GM12878 (cell line): Measurements from ENCODE around the gene PREX1. TPM values are rescaled to one million over a fixed set of nuclear protein-coding genes. Genes with fewer than 3 reads are reported as not detected.
A peak's percentile ranks its signal among the peaks of the same experiment; 100 is the strongest.

Source experiments
- CBFB ChIP-seq: IDR thresholded peaks from 2 replicates; pipeline ENCODE4 v1.6.1; 2016; ENCODE audit warnings: antibody characterized with exemption, low read depth
- ESRRA ChIP-seq: IDR thresholded peaks from 2 replicates; pipeline ENCODE4 v1.6.1; 2012; ENCODE audit warnings: mild to moderate bottlenecking, low read length, improper control_type of control experiment
- HCFC1 ChIP-seq: fragments of 150-350 bp; IDR thresholded peaks from 2 replicates; pipeline ENCODE4 v1.6.1; 2014; ENCODE audit warnings: low read length
- KAT2A ChIP-seq: conservative IDR thresholded peaks from 2 replicates; pipeline ENCODE4 v1.6.1; 2011; ENCODE audit warnings: low read depth, low read length; ENCODE audit not compliant: control insufficient read depth
- MTA3 ChIP-seq: IDR thresholded peaks from 2 replicates; pipeline ENCODE4 v1.6.1; 2012; ENCODE audit warnings: low read length, inconsistent platforms, borderline replicate concordance
- MYC ChIP-seq: IDR thresholded peaks from 2 replicates; pipeline ENCODE4 v1.6.1; 2011; ENCODE audit warnings: mild to moderate bottlenecking, low read length, moderate library complexity, inconsistent platforms; ENCODE audit not compliant: insufficient read depth, insufficient replicate concordance, insufficient read length, severe bottlenecking
- NFXL1 ChIP-seq: fragments of 450-650 bp; IDR thresholded peaks from 2 replicates; pipeline ENCODE4 v1.6.1; 2017; ENCODE audit warnings: antibody characterized with exemption, mild to moderate bottlenecking, borderline replicate concordance
- NR2C2 ChIP-seq: IDR thresholded peaks from 2 replicates; pipeline ENCODE4 v1.6.1; 2011; ENCODE audit warnings: borderline replicate concordance, low read depth; ENCODE audit not compliant: control insufficient read depth, insufficient read length
- PML ChIP-seq: IDR thresholded peaks from 2 replicates; pipeline ENCODE4 v1.6.1; 2012; ENCODE audit warnings: low read length, inconsistent platforms
- RAD21 ChIP-seq: IDR thresholded peaks from 2 replicates; pipeline ENCODE4 v1.6.1; 2011; ENCODE audit warnings: mild to moderate bottlenecking, low read depth, low read length, moderate library complexity; ENCODE audit not compliant: insufficient read depth
- RBBP5 ChIP-seq: fragments of 200-600 bp; sonication (generic); conservative IDR thresholded peaks from 2 replicates; pipeline ENCODE4 v1.6.1; 2016
- SMC3 ChIP-seq: IDR thresholded peaks from 2 replicates; pipeline ENCODE4 v1.6.1; 2011; ENCODE audit warnings: low read length, improper control_type of control experiment, borderline replicate concordance
- TAF1 ChIP-seq: IDR thresholded peaks from 2 replicates; pipeline ENCODE4 v1.6.1; 2011; ENCODE audit warnings: mild to moderate bottlenecking, low read depth, low read length, borderline replicate concordance
- ZNF217 ChIP-seq: fragments of 450-650 bp; IDR thresholded peaks from 2 replicates; pipeline ENCODE4 v1.6.1; 2017; ENCODE audit warnings: antibody characterized with exemption, mild to moderate bottlenecking
- polyA plus RNA-seq, 11 experiments: library from polyadenylated mRNA; depleted of rRNA in 4 of 11; unstranded in 6 of 11; stranded (reverse) in 5 of 11; fragments of >200 nt; fragmentation: Nextera tagmentation in 4 of 11; fragmentation: Illumina TruSeq in 1 of 11; extraction: Ambion mirVana in 4 of 11; extraction: Trizol in 1 of 11; gene quantifications; 1 replicate in 1 of 11; 2 replicates in 10 of 11; pipeline versions ENCODE4 v1.2.1 to v1.2.3, GENCODE V29; 2011 to 2016; ENCODE audit warnings: inconsistent platforms in 2 of 11, missing spikeins in 2 of 11, low read depth in 1 of 11
- total RNA-seq, 4 experiments: library from RNA; depleted of rRNA in 3 of 4; stranded (reverse); fragments of >200 nt in 3 of 4; fragmentation: Illumina TruSeq in 1 of 4; extraction: Trizol in 1 of 4; gene quantifications; 2 replicates each; pipeline versions ENCODE4 v1.2.1 to v1.2.3, GENCODE V29; 2013 to 2021
- TF ChIP-seq, protein P1 (sequence below): fragments of 450-650 bp; IDR thresholded peaks from 2 replicates; pipeline ENCODE4 v1.6.1; 2016; ENCODE audit warnings: mild to moderate bottlenecking
- TF ChIP-seq, protein P2 (sequence below): fragments of 450-650 bp; IDR thresholded peaks from 2 replicates; pipeline ENCODE4 v1.6.1; 2018; ENCODE audit warnings: mild to moderate bottlenecking, low read depth, moderate library complexity; ENCODE audit not compliant: partially characterized antibody
- TF ChIP-seq, protein P3 (sequence below): fragments of 450-650 bp; IDR thresholded peaks from 2 replicates; pipeline ENCODE4 v1.6.1; 2017; ENCODE audit warnings: mild to moderate bottlenecking, moderate library complexity
- TF ChIP-seq, protein P4 (sequence below): IDR thresholded peaks from 2 replicates; pipeline ENCODE4 v1.6.1; 2012; ENCODE audit warnings: low read depth, low read length, improper control_type of control experiment
- TF ChIP-seq, protein P5 (sequence below): IDR thresholded peaks from 2 replicates; pipeline ENCODE4 v1.6.1; 2012; ENCODE audit warnings: low read depth, low read length, improper control_type of control experiment

The PREX1 gene
- total and polyA plus RNA-seq, 10 of the 15 experiments (the other 5 are each of a cell fraction or from before 2014, with no cell fraction given), result 2.6 to 114 (median 38.9) TPM

DNA sequence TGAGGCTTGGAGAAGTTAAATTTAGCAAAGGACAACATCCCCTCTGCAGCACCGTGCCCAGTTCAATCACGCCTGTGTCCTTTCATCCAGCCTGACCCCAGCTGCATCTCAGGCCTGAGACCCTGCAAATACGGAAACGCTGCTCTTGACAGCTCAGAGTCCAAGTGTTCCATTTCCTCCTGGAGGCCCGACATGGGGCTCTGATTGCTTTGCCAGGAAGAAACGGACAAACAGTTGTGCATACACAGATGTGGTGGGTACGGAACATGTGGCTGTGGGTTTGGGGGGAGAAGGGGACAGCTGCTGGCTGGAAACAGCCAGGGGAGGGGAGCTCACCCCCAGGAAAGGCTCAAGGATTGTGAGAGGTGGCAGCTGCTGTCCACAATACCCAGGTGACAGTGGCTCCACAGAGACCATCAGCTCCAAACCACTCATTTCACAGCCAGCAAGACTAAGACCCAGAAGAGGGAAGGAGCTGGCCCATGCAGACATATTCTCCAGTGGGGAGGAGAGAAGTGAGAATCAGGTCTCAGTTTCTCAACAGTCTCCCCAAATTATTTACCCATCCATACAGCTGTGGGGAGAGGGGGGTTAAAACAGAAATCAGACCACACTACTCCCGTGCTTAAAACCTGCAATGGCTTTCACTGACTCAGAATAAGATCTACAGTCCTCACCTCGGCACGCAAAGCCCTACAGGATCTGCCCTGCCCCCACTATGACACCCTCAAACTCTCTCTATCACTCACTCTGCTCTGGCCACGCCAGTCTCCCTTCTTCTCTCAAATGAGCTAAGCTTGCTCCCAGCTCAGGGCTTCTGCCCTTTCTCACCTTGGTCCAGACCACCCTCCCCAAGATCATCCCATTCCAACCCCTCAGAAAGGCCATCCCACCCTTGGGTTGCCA is 89.1 kb downstream of the PREX1 start (continued):
- TF ChIP-seq HCFC1 (no peak), RAD21 (peak; percentile 17; the same call in 1 of the 2 replicates), ZNF217 (no peak; the same call in 1 of the 2 replicates), SMC3 (0 out of 2 replicates have a peak, but pooled peaks have one; percentile 6), NFXL1 (no peak), CBFB (peak; percentile 92), PML (peak; percentile 98), MTA3 (peak; percentile 99; the same call in 1 of the 2 replicates), ESRRA (no peak), KAT2A (no peak), TAF1 (peak; percentile 68; the same call in 1 of the 2 replicates), RBBP5 (no peak), NR2C2 (no peak), MYC (peak; percentile 73)
- TF ChIP-seq, protein P1, sequence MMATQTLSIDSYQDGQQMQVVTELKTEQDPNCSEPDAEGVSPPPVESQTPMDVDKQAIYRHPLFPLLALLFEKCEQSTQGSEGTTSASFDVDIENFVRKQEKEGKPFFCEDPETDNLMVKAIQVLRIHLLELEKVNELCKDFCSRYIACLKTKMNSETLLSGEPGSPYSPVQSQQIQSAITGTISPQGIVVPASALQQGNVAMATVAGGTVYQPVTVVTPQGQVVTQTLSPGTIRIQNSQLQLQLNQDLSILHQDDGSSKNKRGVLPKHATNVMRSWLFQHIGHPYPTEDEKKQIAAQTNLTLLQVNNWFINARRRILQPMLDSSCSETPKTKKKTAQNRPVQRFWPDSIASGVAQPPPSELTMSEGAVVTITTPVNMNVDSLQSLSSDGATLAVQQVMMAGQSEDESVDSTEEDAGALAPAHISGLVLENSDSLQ, result peak; percentile 88
- TF ChIP-seq, protein P2, sequence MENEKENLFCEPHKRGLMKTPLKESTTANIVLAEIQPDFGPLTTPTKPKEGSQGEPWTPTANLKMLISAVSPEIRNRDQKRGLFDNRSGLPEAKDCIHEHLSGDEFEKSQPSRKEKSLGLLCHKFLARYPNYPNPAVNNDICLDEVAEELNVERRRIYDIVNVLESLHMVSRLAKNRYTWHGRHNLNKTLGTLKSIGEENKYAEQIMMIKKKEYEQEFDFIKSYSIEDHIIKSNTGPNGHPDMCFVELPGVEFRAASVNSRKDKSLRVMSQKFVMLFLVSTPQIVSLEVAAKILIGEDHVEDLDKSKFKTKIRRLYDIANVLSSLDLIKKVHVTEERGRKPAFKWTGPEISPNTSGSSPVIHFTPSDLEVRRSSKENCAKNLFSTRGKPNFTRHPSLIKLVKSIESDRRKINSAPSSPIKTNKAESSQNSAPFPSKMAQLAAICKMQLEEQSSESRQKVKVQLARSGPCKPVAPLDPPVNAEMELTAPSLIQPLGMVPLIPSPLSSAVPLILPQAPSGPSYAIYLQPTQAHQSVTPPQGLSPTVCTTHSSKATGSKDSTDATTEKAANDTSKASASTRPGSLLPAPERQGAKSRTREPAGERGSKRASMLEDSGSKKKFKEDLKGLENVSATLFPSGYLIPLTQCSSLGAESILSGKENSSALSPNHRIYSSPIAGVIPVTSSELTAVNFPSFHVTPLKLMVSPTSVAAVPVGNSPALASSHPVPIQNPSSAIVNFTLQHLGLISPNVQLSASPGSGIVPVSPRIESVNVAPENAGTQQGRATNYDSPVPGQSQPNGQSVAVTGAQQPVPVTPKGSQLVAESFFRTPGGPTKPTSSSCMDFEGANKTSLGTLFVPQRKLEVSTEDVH, result no peak
- TF ChIP-seq, protein P3, sequence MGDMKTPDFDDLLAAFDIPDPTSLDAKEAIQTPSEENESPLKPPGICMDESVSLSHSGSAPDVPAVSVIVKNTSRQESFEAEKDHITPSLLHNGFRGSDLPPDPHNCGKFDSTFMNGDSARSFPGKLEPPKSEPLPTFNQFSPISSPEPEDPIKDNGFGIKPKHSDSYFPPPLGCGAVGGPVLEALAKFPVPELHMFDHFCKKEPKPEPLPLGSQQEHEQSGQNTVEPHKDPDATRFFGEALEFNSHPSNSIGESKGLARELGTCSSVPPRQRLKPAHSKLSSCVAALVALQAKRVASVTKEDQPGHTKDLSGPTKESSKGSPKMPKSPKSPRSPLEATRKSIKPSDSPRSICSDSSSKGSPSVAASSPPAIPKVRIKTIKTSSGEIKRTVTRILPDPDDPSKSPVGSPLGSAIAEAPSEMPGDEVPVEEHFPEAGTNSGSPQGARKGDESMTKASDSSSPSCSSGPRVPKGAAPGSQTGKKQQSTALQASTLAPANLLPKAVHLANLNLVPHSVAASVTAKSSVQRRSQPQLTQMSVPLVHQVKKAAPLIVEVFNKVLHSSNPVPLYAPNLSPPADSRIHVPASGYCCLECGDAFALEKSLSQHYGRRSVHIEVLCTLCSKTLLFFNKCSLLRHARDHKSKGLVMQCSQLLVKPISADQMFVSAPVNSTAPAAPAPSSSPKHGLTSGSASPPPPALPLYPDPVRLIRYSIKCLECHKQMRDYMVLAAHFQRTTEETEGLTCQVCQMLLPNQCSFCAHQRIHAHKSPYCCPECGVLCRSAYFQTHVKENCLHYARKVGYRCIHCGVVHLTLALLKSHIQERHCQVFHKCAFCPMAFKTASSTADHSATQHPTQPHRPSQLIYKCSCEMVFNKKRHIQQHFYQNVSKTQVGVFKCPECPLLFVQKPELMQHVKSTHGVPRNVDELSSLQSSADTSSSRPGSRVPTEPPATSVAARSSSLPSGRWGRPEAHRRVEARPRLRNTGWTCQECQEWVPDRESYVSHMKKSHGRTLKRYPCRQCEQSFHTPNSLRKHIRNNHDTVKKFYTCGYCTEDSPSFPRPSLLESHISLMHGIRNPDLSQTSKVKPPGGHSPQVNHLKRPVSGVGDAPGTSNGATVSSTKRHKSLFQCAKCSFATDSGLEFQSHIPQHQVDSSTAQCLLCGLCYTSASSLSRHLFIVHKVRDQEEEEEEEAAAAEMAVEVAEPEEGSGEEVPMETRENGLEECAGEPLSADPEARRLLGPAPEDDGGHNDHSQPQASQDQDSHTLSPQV, result no peak
- TF ChIP-seq, protein P4, sequence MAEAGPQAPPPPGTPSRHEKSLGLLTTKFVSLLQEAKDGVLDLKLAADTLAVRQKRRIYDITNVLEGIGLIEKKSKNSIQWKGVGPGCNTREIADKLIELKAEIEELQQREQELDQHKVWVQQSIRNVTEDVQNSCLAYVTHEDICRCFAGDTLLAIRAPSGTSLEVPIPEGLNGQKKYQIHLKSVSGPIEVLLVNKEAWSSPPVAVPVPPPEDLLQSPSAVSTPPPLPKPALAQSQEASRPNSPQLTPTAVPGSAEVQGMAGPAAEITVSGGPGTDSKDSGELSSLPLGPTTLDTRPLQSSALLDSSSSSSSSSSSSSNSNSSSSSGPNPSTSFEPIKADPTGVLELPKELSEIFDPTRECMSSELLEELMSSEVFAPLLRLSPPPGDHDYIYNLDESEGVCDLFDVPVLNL, result no peak
- TF ChIP-seq, protein P5, sequence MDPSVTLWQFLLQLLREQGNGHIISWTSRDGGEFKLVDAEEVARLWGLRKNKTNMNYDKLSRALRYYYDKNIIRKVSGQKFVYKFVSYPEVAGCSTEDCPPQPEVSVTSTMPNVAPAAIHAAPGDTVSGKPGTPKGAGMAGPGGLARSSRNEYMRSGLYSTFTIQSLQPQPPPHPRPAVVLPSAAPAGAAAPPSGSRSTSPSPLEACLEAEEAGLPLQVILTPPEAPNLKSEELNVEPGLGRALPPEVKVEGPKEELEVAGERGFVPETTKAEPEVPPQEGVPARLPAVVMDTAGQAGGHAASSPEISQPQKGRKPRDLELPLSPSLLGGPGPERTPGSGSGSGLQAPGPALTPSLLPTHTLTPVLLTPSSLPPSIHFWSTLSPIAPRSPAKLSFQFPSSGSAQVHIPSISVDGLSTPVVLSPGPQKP, result no peak
